Lower lobe of right lung (tissue), 2 donors: ENCODE measurements around the gene DACT3. TPM values are rescaled to one million over a fixed set of nuclear protein-coding genes. Genes with fewer than 3 reads are reported as not detected.

Source experiments
- ATAC-seq, 2 donors: fragments of 200-7000 bp; cut with Tn5 transposase; one replicate each; pipeline ENCODE4 v1.9.1; 2020 to 2022; ENCODE audit warnings: mild to moderate bottlenecking in 2 of 2, moderate library complexity in 2 of 2
- DNase-seq: peaks from one replicate; pipeline ENCODE4 v3.0.0-alpha.2; 2020
- H3K27ac ChIP-seq: fragments of 200-600 bp; one replicate; pipeline ENCODE4 v1.8.0; 2022
- H3K27me3 ChIP-seq: fragments of 200-600 bp; one replicate; pipeline ENCODE4 v1.8.0; 2022; ENCODE audit warnings: low read depth
- H3K36me3 ChIP-seq: fragments of 200-600 bp; one replicate; pipeline ENCODE4 v1.8.0; 2022; ENCODE audit warnings: mild to moderate bottlenecking
- H3K4me1 ChIP-seq: fragments of 200-600 bp; one replicate; pipeline ENCODE4 v1.8.0; 2022
- H3K4me3 ChIP-seq: fragments of 200-600 bp; one replicate; pipeline ENCODE4 v1.8.0; 2022; ENCODE audit warnings: mild to moderate bottlenecking
- H3K9me3 ChIP-seq: fragments of 200-600 bp; one replicate; pipeline ENCODE4 v1.8.0; 2022
- CTCF ChIP-seq: fragments of 200-600 bp; IDR thresholded peaks from one replicate; pipeline ENCODE4 v1.8.0; 2022; ENCODE audit warnings: antibody characterized with exemption, mild to moderate bottlenecking
- intact Hi-C: fragments of 100-400 bp; cut with DNase I; formaldehyde crosslinking; loops from one replicate; pipeline ENCODE4 v1.11.0; 2022
- total RNA-seq: library from RNA; stranded (reverse); fragmentation: NEBNext Ultra II Directional; extraction: Animal tissue kit (Norgen Biotek cat#: 25700); gene quantifications from one replicate; pipeline ENCODE4 v1.2.1, GENCODE V29; 2021
- donor health status: DM: no; HTN: yes; CAD: no; lungs with severe emphysema.

DACT3 gene
- total RNA-seq, 1 donor from 2014 or later, result 4.9 TPM

- Histone ChIP-seq H3K27me3 (no peaks in the 10 kb centered on the region), H3K9me3 (no peaks in the 10 kb centered on the region), H3K36me3 (peaks cover 91% of the 10 kb centered on the region), H3K27ac (no peak overlapping the region), H3K4me3 (peak overlapping the region; percentile 2), H3K4me1 (no peaks in the 10 kb centered on the region)
- ATAC-seq (peak; percentile 97), DNase-seq (peak; percentile 96)
- TF ChIP-seq CTCF, result no peak
- intact Hi-C loops, result no loop called here
Measured at GRCh38 chr19:46697204-46697960, 36.4 kb upstream of the DACT3 start.

- H3K4me3 ChIP-seq, result no peak overlapping the region
- peaks cover 91% of the 10 kb centered on the region for H3K36me3 ChIP-seq
- no peak for TF ChIP-seq CTCF
- H3K9me3 ChIP-seq, result no peaks in the 10 kb centered on the region
- intact Hi-C loops, result no loop called here
- DNase-seq (no peak), ATAC-seq (no peak)
- no peaks in the 10 kb centered on the region for H3K4me1 ChIP-seq
- H3K27me3 ChIP-seq, result no peaks in the 10 kb centered on the region
- H3K27ac ChIP-seq, result no peak overlapping the region
Measured at GRCh38 chr19:46696866-46697203, 35.9 kb upstream of the DACT3 start.

- no peaks in the 10 kb centered on the region for H3K4me1 ChIP-seq
- no peak for DNase-seq
- TF ChIP-seq CTCF, result no peak
- H3K9me3 ChIP-seq, result no peaks in the 10 kb centered on the region
- H3K27ac ChIP-seq, result no peak overlapping the region
- no peaks in the 10 kb centered on the region for H3K27me3 ChIP-seq
- peaks cover 91% of the 10 kb centered on the region for H3K36me3 ChIP-seq
- intact Hi-C loops, result no loop called here
- no peak for ATAC-seq
- H3K4me3 ChIP-seq, result no peak overlapping the region
Measured at GRCh38 chr19:46696052-46696451, 35.1 kb upstream of the DACT3 start.

- ATAC-seq (no peak), DNase-seq (no peak)
- Histone ChIP-seq H3K4me1 (no peaks in the 10 kb centered on the region), H3K36me3 (peaks cover 91% of the 10 kb centered on the region), H3K27me3 (no peaks in the 10 kb centered on the region), H3K9me3 (no peaks in the 10 kb centered on the region), H3K27ac (no peak overlapping the region), H3K4me3 (no peak overlapping the region)
- intact Hi-C loops, result no loop called here
- TF ChIP-seq CTCF, result no peak
Measured at GRCh38 chr19:46693760-46694159, 32.8 kb upstream of the DACT3 start.

- Histone ChIP-seq H3K27me3 (no peaks in the 10 kb centered on the region), H3K27ac (no peak overlapping the region), H3K4me3 (no peak overlapping the region), H3K9me3 (no peaks in the 10 kb centered on the region), H3K4me1 (no peaks in the 10 kb centered on the region), H3K36me3 (peaks cover 91% of the 10 kb centered on the region)
- TF ChIP-seq CTCF, result no peak
- ATAC-seq, result no peak
- intact Hi-C loops, result no loop called here
- DNase-seq, result no peak
Measured at GRCh38 chr19:46692918-46693722, 32.1 kb upstream of the DACT3 start.
